ENCODE results near the gene GPR151.

DNA sequence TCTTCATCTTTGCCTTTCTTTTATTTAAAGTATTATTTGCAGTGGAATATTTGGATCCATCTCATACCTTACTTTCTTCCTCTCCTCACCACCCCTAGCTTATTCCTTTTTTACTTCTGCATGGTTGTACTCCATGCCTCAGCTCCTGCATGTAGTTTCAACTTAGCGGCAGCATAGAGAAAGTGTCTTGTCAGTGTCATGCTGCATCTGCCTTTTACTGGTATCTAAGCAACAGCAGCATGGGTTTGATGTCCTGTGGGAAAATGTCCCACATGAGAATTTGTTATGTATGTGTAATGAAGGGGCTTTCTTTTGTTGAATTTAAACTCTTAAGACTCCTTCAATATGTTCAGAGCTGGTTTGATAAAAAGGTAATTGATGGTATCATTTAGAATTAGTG lies 48.2 kb downstream of the GPR151 start:
- TF ChIP-seq, protein P1, sequence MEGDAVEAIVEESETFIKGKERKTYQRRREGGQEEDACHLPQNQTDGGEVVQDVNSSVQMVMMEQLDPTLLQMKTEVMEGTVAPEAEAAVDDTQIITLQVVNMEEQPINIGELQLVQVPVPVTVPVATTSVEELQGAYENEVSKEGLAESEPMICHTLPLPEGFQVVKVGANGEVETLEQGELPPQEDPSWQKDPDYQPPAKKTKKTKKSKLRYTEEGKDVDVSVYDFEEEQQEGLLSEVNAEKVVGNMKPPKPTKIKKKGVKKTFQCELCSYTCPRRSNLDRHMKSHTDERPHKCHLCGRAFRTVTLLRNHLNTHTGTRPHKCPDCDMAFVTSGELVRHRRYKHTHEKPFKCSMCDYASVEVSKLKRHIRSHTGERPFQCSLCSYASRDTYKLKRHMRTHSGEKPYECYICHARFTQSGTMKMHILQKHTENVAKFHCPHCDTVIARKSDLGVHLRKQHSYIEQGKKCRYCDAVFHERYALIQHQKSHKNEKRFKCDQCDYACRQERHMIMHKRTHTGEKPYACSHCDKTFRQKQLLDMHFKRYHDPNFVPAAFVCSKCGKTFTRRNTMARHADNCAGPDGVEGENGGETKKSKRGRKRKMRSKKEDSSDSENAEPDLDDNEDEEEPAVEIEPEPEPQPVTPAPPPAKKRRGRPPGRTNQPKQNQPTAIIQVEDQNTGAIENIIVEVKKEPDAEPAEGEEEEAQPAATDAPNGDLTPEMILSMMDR (tag by site-specific recombination; IDR thresholded peaks at IDR 0.05) = no peak
- TF ChIP-seq BCL11A (tag by site-specific recombination; IDR thresholded peaks at IDR 0.05; ENCODE audit: low read depth) = no peak
- TF ChIP-seq, protein P2, sequence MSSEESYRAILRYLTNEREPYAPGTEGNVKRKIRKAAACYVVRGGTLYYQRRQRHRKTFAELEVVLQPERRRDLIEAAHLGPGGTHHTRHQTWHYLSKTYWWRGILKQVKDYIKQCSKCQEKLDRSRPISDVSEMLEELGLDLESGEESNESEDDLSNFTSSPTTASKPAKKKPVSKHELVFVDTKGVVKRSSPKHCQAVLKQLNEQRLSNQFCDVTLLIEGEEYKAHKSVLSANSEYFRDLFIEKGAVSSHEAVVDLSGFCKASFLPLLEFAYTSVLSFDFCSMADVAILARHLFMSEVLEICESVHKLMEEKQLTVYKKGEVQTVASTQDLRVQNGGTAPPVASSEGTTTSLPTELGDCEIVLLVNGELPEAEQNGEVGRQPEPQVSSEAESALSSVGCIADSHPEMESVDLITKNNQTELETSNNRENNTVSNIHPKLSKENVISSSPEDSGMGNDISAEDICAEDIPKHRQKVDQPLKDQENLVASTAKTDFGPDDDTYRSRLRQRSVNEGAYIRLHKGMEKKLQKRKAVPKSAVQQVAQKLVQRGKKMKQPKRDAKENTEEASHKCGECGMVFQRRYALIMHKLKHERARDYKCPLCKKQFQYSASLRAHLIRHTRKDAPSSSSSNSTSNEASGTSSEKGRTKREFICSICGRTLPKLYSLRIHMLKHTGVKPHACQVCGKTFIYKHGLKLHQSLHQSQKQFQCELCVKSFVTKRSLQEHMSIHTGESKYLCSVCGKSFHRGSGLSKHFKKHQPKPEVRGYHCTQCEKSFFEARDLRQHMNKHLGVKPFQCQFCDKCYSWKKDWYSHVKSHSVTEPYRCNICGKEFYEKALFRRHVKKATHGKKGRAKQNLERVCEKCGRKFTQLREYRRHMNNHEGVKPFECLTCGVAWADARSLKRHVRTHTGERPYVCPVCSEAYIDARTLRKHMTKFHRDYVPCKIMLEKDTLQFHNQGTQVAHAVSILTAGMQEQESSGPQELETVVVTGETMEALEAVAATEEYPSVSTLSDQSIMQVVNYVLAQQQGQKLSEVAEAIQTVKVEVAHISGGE (tag by site-specific recombination; conservative IDR thresholded peaks at IDR 0.05; ENCODE audit: low read depth) = no peak
- TF ChIP-seq ZNF555 (tag by site-specific recombination; conservative IDR thresholded peaks at IDR 0.05) = no peak
- no peak for TF ChIP-seq IKZF3 (tag by site-specific recombination; IDR thresholded peaks at IDR 0.05)
- TF ChIP-seq, protein P3, sequence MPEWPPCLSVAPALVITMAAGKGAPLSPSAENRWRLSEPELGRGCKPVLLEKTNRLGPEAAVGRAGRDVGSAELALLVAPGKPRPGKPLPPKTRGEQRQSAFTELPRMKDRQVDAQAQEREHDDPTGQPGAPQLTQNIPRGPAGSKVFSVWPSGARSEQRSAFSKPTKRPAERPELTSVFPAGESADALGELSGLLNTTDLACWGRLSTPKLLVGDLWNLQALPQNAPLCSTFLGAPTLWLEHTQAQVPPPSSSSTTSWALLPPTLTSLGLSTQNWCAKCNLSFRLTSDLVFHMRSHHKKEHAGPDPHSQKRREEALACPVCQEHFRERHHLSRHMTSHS (tag by site-specific recombination; IDR thresholded peaks at IDR 0.05) = no peak
- no peak for TF ChIP-seq MEIS1 (CRISPR knock-in tag; IDR thresholded peaks at IDR 0.05; ENCODE audit: borderline replicate concordance)
- no peak for TF ChIP-seq PRDM1 (tag by site-specific recombination; IDR thresholded peaks at IDR 0.05)
- TF ChIP-seq, protein P4, sequence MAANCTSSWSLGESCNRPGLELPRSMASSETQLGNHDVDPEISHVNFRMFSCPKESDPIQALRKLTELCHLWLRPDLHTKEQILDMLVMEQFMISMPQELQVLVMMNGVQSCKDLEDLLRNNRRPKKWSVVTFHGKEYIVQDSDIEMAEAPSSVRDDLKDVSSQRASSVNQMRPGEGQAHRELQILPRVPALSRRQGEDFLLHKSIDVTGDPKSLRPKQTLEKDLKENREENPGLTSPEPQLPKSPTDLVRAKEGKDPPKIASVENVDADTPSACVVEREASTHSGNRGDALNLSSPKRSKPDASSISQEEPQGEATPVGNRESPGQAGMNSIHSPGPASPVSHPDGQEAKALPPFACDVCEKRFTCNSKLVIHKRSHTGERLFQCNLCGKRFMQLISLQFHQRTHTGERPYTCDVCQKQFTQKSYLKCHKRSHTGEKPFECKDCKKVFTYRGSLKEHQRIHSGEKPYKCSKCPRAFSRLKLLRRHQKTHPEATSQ (tag by site-specific recombination; IDR thresholded peaks at IDR 0.05) = no peak
- TF ChIP-seq, protein P5, sequence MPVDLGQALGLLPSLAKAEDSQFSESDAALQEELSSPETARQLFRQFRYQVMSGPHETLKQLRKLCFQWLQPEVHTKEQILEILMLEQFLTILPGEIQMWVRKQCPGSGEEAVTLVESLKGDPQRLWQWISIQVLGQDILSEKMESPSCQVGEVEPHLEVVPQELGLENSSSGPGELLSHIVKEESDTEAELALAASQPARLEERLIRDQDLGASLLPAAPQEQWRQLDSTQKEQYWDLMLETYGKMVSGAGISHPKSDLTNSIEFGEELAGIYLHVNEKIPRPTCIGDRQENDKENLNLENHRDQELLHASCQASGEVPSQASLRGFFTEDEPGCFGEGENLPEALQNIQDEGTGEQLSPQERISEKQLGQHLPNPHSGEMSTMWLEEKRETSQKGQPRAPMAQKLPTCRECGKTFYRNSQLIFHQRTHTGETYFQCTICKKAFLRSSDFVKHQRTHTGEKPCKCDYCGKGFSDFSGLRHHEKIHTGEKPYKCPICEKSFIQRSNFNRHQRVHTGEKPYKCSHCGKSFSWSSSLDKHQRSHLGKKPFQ (tag by site-specific recombination; IDR thresholded peaks at IDR 0.05) = no peak
- TF ChIP-seq, protein P6, sequence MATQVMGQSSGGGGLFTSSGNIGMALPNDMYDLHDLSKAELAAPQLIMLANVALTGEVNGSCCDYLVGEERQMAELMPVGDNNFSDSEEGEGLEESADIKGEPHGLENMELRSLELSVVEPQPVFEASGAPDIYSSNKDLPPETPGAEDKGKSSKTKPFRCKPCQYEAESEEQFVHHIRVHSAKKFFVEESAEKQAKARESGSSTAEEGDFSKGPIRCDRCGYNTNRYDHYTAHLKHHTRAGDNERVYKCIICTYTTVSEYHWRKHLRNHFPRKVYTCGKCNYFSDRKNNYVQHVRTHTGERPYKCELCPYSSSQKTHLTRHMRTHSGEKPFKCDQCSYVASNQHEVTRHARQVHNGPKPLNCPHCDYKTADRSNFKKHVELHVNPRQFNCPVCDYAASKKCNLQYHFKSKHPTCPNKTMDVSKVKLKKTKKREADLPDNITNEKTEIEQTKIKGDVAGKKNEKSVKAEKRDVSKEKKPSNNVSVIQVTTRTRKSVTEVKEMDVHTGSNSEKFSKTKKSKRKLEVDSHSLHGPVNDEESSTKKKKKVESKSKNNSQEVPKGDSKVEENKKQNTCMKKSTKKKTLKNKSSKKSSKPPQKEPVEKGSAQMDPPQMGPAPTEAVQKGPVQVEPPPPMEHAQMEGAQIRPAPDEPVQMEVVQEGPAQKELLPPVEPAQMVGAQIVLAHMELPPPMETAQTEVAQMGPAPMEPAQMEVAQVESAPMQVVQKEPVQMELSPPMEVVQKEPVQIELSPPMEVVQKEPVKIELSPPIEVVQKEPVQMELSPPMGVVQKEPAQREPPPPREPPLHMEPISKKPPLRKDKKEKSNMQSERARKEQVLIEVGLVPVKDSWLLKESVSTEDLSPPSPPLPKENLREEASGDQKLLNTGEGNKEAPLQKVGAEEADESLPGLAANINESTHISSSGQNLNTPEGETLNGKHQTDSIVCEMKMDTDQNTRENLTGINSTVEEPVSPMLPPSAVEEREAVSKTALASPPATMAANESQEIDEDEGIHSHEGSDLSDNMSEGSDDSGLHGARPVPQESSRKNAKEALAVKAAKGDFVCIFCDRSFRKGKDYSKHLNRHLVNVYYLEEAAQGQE (tag by site-specific recombination; IDR thresholded peaks at IDR 0.05) = no peak
- TF ChIP-seq, protein P7, sequence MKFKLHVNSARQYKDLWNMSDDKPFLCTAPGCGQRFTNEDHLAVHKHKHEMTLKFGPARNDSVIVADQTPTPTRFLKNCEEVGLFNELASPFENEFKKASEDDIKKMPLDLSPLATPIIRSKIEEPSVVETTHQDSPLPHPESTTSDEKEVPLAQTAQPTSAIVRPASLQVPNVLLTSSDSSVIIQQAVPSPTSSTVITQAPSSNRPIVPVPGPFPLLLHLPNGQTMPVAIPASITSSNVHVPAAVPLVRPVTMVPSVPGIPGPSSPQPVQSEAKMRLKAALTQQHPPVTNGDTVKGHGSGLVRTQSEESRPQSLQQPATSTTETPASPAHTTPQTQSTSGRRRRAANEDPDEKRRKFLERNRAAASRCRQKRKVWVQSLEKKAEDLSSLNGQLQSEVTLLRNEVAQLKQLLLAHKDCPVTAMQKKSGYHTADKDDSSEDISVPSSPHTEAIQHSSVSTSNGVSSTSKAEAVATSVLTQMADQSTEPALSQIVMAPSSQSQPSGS (tag by site-specific recombination; IDR thresholded peaks at IDR 0.05; ENCODE audit: low read depth) = no peak
- TF ChIP-seq ZNF791 (tag by site-specific recombination; IDR thresholded peaks at IDR 0.05) = no peak
